Measurements from ENCODE around the gene NHLRC3.

Gene NHLRC3

DNA sequence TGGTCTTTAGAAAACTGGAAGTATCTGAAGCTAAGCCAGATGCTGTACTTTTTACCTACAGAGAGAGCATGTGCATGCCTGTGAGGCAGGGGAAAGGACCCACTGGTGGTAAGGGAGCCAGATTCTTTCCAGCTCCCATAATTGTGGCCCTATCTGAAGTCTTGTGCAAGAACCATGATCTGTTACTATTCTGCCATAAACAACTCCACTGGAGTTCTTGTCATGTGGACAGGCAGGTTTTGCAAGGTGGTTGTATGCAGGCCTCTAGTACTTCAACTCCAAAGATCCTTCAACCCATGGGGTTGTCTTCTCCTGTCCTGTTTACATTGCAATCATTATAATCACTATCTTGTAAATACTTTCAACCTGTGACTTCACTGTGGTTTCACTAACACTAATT lies 14.5 kb upstream of the NHLRC3 start:
- H3K27me3 Mint-ChIP-seq (ENCODE audit: low read depth, poor library complexity) = no peaks in the 10 kb centered on the region
- peaks cover 64% of the 10 kb centered on the region for H3K36me3 Mint-ChIP-seq (ENCODE audit: low read depth)
- no peak for DNase-seq
- H3K9me3 Mint-ChIP-seq = no peaks in the 10 kb centered on the region
- H3K4me1 Mint-ChIP-seq = no peaks in the 10 kb centered on the region
- TF ChIP-seq, protein P1, sequence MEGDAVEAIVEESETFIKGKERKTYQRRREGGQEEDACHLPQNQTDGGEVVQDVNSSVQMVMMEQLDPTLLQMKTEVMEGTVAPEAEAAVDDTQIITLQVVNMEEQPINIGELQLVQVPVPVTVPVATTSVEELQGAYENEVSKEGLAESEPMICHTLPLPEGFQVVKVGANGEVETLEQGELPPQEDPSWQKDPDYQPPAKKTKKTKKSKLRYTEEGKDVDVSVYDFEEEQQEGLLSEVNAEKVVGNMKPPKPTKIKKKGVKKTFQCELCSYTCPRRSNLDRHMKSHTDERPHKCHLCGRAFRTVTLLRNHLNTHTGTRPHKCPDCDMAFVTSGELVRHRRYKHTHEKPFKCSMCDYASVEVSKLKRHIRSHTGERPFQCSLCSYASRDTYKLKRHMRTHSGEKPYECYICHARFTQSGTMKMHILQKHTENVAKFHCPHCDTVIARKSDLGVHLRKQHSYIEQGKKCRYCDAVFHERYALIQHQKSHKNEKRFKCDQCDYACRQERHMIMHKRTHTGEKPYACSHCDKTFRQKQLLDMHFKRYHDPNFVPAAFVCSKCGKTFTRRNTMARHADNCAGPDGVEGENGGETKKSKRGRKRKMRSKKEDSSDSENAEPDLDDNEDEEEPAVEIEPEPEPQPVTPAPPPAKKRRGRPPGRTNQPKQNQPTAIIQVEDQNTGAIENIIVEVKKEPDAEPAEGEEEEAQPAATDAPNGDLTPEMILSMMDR (IDR thresholded peaks at IDR 0.05) = no peak
- no peak overlapping the region for H3K4me3 Mint-ChIP-seq
- peak overlapping the region; percentile 10 for H3K27ac Mint-ChIP-seq

DNA sequence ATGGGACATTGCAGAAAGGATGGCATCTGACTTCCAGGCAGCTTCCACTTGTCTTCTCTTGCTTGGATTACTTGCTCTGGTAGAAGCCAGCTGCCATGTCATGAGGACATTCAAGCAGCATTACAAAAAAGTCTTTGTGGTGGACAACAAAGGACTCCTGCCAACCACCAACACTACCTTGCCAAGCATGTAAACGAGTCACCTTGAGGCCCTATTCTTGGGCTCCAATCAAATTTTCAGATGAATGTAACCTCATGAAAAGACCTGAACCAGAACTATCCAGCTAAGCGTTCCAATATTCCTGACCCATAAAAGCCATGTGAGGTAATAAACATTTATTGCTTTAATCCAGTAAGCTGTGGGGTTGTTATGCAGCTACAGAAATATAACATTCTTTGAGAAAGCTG lies 12.8 kb upstream of the NHLRC3 start:
- H3K27me3 Mint-ChIP-seq (ENCODE audit: low read depth, poor library complexity) = no peaks in the 10 kb centered on the region
- no peaks in the 10 kb centered on the region for H3K4me1 Mint-ChIP-seq

DNA sequence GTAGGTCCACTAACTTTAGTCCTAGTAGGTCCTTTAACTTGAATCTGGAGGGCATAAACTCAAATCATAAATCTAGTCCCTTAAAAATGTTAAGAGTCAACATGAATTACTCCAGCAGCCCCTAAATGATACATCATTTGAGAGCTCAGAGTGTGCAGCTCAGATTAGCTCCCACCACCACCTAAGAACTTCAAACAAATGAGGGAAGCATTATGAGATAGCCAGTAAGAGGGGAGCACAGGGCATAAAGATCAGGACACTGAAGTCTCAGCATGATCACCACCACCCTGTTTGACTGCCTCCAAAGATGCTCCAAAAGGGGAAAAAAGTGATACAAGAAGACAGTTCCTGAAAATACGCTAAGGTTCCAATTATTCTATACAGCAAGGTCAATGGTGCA lies 6.1 kb upstream of the NHLRC3 start:
- no peak for DNase-seq
- TF ChIP-seq, protein P1 (IDR thresholded peaks at IDR 0.05) = no peak
- H3K9me3 Mint-ChIP-seq = no peaks in the 10 kb centered on the region
- H3K27me3 Mint-ChIP-seq (ENCODE audit: low read depth, poor library complexity) = no peaks in the 10 kb centered on the region
- H3K4me1 Mint-ChIP-seq = peaks cover 39% of the 10 kb centered on the region
- H3K4me3 Mint-ChIP-seq = no peak overlapping the region
- H3K27ac Mint-ChIP-seq = no peak overlapping the region
- peaks cover 20% of the 10 kb centered on the region for H3K36me3 Mint-ChIP-seq (ENCODE audit: low read depth)

More for the DNA sequence above, 12.8 kb upstream of the NHLRC3 start:
- no peak for DNase-seq
- H3K4me3 Mint-ChIP-seq = no peak overlapping the region
- TF ChIP-seq, protein P1 (IDR thresholded peaks at IDR 0.05) = no peak
- no peaks in the 10 kb centered on the region for H3K9me3 Mint-ChIP-seq
- no peak overlapping the region for H3K27ac Mint-ChIP-seq
- H3K36me3 Mint-ChIP-seq (ENCODE audit: low read depth) = peaks cover 56% of the 10 kb centered on the region

DNA sequence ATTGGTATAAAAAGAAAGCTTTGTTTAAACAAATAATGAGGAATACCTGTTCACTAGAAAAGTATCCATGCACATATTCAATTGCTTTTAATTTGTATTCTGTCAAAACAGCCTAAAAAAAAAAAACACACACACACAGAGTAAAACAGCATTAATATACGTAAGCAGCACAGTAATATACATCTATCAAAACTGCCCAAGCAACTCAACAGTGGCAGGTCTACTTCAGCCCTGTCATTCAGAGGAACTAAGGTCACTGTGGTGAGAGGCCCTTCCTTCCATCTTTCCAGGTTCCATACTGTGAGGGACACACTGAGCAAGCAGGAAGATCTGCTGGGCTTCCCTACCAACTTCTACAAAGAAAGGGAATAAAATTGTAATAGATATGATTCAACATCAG lies 4.2 kb upstream of the NHLRC3 start:
- no peak overlapping the region for H3K27ac Mint-ChIP-seq
- H3K4me3 Mint-ChIP-seq = peak overlapping the region; percentile 55
- DNase-seq = no peak
- peaks cover 48% of the 10 kb centered on the region for H3K4me1 Mint-ChIP-seq
- no peaks in the 10 kb centered on the region for H3K27me3 Mint-ChIP-seq (ENCODE audit: low read depth, poor library complexity)
- H3K36me3 Mint-ChIP-seq (ENCODE audit: low read depth) = peaks cover 5% of the 10 kb centered on the region
- TF ChIP-seq, protein P1 (IDR thresholded peaks at IDR 0.05) = no peak
- H3K9me3 Mint-ChIP-seq = no peaks in the 10 kb centered on the region

DNA sequence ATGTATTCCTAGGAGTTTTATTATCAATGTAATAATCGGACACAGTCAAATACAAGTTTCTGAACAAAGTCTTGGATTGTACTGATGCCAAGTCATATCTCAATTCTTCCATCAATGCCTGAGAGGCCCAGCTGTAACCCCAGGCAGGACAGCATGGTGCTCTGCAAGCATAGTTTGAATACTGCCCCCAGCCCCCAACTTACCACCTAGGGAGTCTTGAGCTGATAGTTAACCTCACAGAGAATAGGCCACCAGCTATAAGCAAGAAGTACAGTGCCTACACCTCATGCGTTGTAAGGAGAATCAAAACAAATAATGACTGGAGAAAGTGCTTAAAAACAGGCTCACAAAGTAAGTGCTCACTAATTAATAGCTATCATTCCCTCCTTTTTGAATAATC lies 3.1 kb upstream of the NHLRC3 start:
- TF ChIP-seq, protein P1 (IDR thresholded peaks at IDR 0.05) = no peak
- DNase-seq = no peak

DNA sequence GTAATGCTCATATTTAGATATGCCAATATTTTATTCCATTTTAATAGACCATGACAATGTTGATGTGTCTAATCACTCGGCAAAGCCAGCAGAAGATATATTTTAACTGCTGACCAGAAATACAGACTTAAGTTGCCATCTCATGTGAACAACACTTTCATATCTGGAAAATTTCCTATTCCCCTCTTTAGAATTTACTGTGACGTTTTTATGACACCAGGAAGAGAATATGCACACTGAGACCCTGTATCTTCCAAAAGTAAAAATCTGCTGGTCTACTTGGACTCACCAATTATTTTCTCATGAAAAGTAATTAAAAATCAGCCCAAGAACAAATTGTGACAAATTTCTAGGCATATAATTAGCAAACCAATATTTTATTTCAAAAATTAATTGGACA lies 2.5 kb upstream of the NHLRC3 start:
- H3K27ac Mint-ChIP-seq = no peak overlapping the region

More for the DNA sequence above, 3.1 kb upstream of the NHLRC3 start:
- Mint-ChIP-seq H3K27ac (peak overlapping the region; percentile 65), H3K27me3 (ENCODE audit: low read depth, poor library complexity) (no peaks in the 10 kb centered on the region), H3K36me3 (ENCODE audit: low read depth) (peaks cover 5% of the 10 kb centered on the region), H3K4me3 (peak overlapping the region; percentile 99), H3K9me3 (no peaks in the 10 kb centered on the region), H3K4me1 (peaks cover 58% of the 10 kb centered on the region)

More for the DNA sequence above, 2.5 kb upstream of the NHLRC3 start:
- H3K36me3 Mint-ChIP-seq (ENCODE audit: low read depth) = peaks cover 7% of the 10 kb centered on the region
- TF ChIP-seq, protein P1 (IDR thresholded peaks at IDR 0.05) = no peak
- no peaks in the 10 kb centered on the region for H3K27me3 Mint-ChIP-seq (ENCODE audit: low read depth, poor library complexity)
- H3K9me3 Mint-ChIP-seq = no peaks in the 10 kb centered on the region
- no peak for DNase-seq
- H3K4me3 Mint-ChIP-seq = peak overlapping the region; percentile 99
- peaks cover 63% of the 10 kb centered on the region for H3K4me1 Mint-ChIP-seq
